Adrenal gland (tissue), 12 donors: ENCODE results near the gene CRELD2. TPM values are rescaled to one million over a fixed set of nuclear protein-coding genes. Genes with fewer than 3 reads are reported as not detected.

Experiments used
- DNase-seq, 7 donors: peaks; one replicate each; pipeline ENCODE4 v3.0.0-alpha.2; 2019 to 2020
- H3K27ac ChIP-seq, 5 donors: fragments of 200-600 bp; sonication (generic) in 4 of 5; 1 replicate in 3 of 5; 2 replicates in 2 of 5; pipeline versions ENCODE4 v1.5.1 to v1.8.0; 2016 to 2020; ENCODE audit warnings: mild to moderate bottlenecking in 1 of 5
- H3K27me3 ChIP-seq: fragments of 200-600 bp; 2 replicates; pipeline ENCODE4 v1.8.0; 2021
- H3K36me3 ChIP-seq, 2 donors: fragments of 200-600 bp; replicated peaks in 1 of 2; 1 replicate in 1 of 2; 2 replicates in 1 of 2; pipeline versions ENCODE4 v1.5.1 to v1.8.0; 2018 to 2022
- H3K4me1 ChIP-seq, 2 donors: fragments of 200-600 bp; replicated peaks in 1 of 2; 1 replicate in 1 of 2; 2 replicates in 1 of 2; pipeline versions ENCODE4 v1.5.1 to v1.8.0; 2018 to 2021
- H3K4me3 ChIP-seq, 4 donors: fragments of 200-600 bp; sonication (generic) in 3 of 4; one replicate each; pipeline ENCODE4 v1.5.1; 2016 to 2018
- H3K9me3 ChIP-seq, 3 donors: fragments of 200-600 bp; sonication (generic) in 1 of 3; replicated peaks in 1 of 3; 1 replicate in 2 of 3; 2 replicates in 1 of 3; pipeline versions ENCODE4 v1.5.1 to v1.8.0; 2016 to 2021
- POLR2A ChIP-seq, 2 donors: fragments of 450-650 bp; IDR thresholded peaks; one replicate each; pipeline ENCODE4 v1.6.1; 2017; ENCODE audit warnings: antibody characterized with exemption in 2 of 2, mild to moderate bottlenecking in 2 of 2, moderate library complexity in 1 of 2
- WGBS, 4 donors: extraction: QIAGEN DNeasy Blood & Tissue Kit in 2 of 4; methylation state at CpG; one replicate each; pipeline versions ENCODE4 v1.1.5 to v1.1.7; 2013 to 2017; 5-methylcytosine and 5-hydroxymethylcytosine counted together
- intact Hi-C, 2 donors: fragments of 100-400 bp; cut with DNase I; formaldehyde crosslinking; loops; one replicate each; pipeline versions ENCODE4 v1.14.1 to v1.15.0; 2022 to 2023
- polyA plus RNA-seq, 3 donors: library from polyadenylated mRNA; stranded (reverse); fragments of 200-250 nt in 2 of 3; fragments of 350-450 nt in 1 of 3; fragmentation: Illumina TruSeq in 1 of 3; extraction: RNeasy Lipid Tissue Mini Kit (QIAGEN cat#74804) in 1 of 3; gene quantifications; one replicate each; pipeline ENCODE4 v1.2.3, GENCODE V29; 2013 to 2014
- total RNA-seq, 9 donors: library from RNA; depleted of rRNA in 4 of 9; stranded (reverse); fragments of >200 nt in 4 of 9; fragments of 120-200 nt in 1 of 9; fragmentation: NEBNext Ultra II Directional in 1 of 9; extraction: Animal tissue kit (Norgen Biotek cat#: 25700) in 1 of 9; gene quantifications; one replicate each; pipeline versions ENCODE4 v1.1.0 to v1.2.4, GENCODE V29; 2013 to 2023
- TF ChIP-seq, protein P1 (sequence below), 6 experiments: fragments of 450-650 bp in 4 of 6; fragments of 200-600 bp in 2 of 6; sonication (generic) in 1 of 6; IDR thresholded peaks; 1 replicate in 5 of 6; 2 replicates in 1 of 6; pipeline versions ENCODE4 v1.5.1 to v1.8.0; 2016 to 2021; ENCODE audit warnings: antibody characterized with exemption in 6 of 6, mild to moderate bottlenecking in 2 of 6, moderate library complexity in 1 of 6
- donor health status: healthy with polysubstance abuse.
- donor health status: Bipolar disorder and iron deficiency.
- donor health status: DM: yes; HTN: yes; CAD: no.
- donor health status: DM: no; HTN: no; CAD: no.
- donor health status: DM: no; HTN: no; CAD: no.
- donor health status: DM: yes; HTN: yes; CAD: no.

The CRELD2 gene
- total and polyA plus RNA-seq, 12 donors = 14.5 to 63.4 (median 36.2) TPM

DNA sequence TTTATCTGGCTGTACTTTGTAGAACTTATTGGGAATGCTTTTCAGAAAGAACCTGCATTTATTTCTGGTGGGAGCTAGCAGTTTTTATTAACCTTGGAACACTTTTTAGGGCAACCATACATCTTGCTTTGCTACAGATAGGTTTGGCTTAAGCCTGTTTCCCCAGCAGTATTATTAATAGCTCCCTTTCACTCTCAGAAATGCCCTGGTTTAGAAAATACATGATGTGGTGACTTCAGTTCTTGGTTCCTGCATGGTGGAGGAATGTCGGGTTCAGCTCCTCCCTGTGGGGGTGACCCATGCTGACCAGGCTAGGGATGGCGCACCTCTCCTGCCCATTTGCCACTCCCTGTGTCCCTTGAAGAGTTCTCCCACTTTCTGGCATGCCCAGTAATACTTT lies 36.6 kb upstream of the CRELD2 start:
- no peak for TF ChIP-seq POLR2A (IDR thresholded peaks at IDR 0.05)
- TF ChIP-seq, protein P1, sequence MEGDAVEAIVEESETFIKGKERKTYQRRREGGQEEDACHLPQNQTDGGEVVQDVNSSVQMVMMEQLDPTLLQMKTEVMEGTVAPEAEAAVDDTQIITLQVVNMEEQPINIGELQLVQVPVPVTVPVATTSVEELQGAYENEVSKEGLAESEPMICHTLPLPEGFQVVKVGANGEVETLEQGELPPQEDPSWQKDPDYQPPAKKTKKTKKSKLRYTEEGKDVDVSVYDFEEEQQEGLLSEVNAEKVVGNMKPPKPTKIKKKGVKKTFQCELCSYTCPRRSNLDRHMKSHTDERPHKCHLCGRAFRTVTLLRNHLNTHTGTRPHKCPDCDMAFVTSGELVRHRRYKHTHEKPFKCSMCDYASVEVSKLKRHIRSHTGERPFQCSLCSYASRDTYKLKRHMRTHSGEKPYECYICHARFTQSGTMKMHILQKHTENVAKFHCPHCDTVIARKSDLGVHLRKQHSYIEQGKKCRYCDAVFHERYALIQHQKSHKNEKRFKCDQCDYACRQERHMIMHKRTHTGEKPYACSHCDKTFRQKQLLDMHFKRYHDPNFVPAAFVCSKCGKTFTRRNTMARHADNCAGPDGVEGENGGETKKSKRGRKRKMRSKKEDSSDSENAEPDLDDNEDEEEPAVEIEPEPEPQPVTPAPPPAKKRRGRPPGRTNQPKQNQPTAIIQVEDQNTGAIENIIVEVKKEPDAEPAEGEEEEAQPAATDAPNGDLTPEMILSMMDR (IDR thresholded peaks at IDR 0.05) = no peak
- Histone ChIP-seq H3K9me3 (no peaks in the 10 kb centered on the region), H3K4me3 (no peak overlapping the region), H3K27me3 (no peaks in the 10 kb centered on the region), H3K36me3 (peaks cover 0 to 12% of the 10 kb centered on the region in 2 donors), H3K27ac (no peak overlapping the region), H3K4me1 (no peaks in the 10 kb centered on the region)
- 91 to 100% (median 94%) methylated on average over 2 of the region's 2 CpGs for WGBS, 4 donors
- intact Hi-C loops = no loop called here
- DNase-seq = no peak

DNA sequence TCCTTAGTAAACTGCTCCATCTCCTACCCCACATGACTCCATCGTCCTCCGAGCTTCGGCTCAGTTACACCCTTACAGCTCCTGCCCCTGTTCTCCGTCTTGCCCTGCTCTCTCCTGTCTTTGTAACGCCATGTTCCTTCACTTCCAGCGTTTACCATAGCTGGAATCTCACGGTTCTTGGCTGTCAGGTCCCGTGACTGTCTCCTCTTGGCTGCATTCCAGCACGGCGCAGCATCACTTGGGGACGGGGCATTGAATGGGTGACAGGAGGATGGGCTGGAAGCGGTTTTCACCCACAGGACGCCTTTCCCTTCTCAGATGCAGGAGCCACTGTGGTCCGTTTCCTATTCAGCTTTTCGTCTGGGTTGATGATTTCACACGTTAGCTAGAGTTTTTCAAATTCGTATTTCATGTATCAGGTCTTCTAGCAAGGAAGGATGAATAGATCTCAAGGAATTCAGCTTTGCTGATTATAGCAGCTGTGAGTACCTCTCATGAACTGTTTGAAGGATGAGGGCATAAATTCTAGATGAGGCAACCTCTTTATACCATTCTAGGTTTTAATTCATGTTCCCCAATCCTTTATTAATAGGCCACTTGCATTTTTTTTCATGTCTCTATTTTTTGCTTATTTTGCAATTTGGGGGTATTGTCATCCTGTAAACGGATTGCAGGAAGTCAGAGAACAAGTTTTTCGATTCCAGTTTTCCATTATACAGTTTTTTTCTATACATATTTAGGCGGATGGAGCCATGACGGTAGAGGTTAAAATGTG lies 35.7 kb upstream of the CRELD2 start:
- DNase-seq = no peak
- H3K27ac ChIP-seq = no peak overlapping the region
- H3K4me3 ChIP-seq = no peak overlapping the region
- H3K4me1 ChIP-seq = no peaks in the 10 kb centered on the region
- no peaks in the 10 kb centered on the region for H3K9me3 ChIP-seq
- H3K27me3 ChIP-seq = no peaks in the 10 kb centered on the region
- intact Hi-C loops = no loop called here
- WGBS, 4 donors = 85 to 90% (median 88%) methylated on average over 21 of the region's 21 CpGs
- H3K36me3 ChIP-seq = peaks cover 0 to 12% of the 10 kb centered on the region in 2 donors
- TF ChIP-seq POLR2A (IDR thresholded peaks at IDR 0.05) = no peak
- TF ChIP-seq, protein P1 (IDR thresholded peaks at IDR 0.05) = no peak

DNA sequence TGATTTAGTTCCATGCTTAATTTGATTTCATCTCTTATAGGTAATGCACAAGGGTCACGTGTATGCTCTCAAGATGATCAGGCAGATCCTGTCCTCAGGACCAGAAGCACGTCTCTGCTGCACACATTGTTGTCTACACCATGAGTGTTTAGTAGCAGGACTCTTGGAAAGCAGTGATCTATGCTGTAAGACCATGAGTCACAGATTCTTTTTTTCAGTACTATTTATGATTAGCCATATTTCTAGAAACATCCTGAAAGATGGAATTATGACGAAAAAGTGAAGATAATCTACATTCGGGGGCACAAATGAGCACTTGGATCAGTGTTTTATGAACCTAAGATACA lies 35.2 kb upstream of the CRELD2 start:
- Histone ChIP-seq H3K27ac (no peak overlapping the region), H3K27me3 (no peaks in the 10 kb centered on the region), H3K9me3 (no peaks in the 10 kb centered on the region), H3K36me3 (peaks cover 0 to 12% of the 10 kb centered on the region in 2 donors), H3K4me1 (no peaks in the 10 kb centered on the region), H3K4me3 (no peak overlapping the region)
- TF ChIP-seq, protein P1 (IDR thresholded peaks at IDR 0.05) = no peak
- TF ChIP-seq POLR2A (IDR thresholded peaks at IDR 0.05) = no peak
- WGBS, 4 donors = 92 to 96% (median 94%) methylated on average over 4 of the region's 4 CpGs
- DNase-seq = no peak
- intact Hi-C loops = no loop called here

DNA sequence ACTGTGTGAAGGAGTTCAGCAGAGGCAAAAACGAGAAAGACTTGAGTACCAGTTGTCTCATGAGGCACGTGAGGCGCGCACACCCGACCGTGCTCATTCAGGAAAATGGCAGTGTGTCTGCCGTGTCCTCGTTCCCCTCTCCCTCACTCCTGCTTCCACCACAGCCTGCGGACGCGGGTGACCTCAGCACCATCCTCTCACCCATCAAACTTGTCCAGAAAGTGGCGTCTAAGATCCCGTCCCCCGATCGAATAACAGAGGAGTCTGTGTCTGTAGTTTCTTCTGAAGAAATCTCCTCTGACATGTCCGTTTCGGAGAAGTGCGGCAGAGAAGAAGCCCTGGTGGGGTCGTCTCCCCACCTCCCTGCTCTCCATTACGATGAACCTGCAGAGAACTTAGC lies 34.4 kb upstream of the CRELD2 start:
- intact Hi-C loops = no loop called here
- WGBS, 4 donors = 92 to 97% (median 96%) methylated on average over 17 to 20 of the region's 20 CpGs
- Histone ChIP-seq H3K27ac (no peak overlapping the region), H3K36me3 (peaks cover 0 to 12% of the 10 kb centered on the region in 2 donors), H3K4me1 (no peaks in the 10 kb centered on the region), H3K4me3 (no peak overlapping the region), H3K27me3 (no peaks in the 10 kb centered on the region), H3K9me3 (no peaks in the 10 kb centered on the region)
- TF ChIP-seq, protein P1 (IDR thresholded peaks at IDR 0.05) = no peak
- TF ChIP-seq POLR2A (IDR thresholded peaks at IDR 0.05) = no peak
- no peak for DNase-seq
